Activated CD8-positive, alpha-beta T cell treated with anti-CD3 and anti-CD28 coated beads for 36 hours (primary cell): ENCODE measurements around the gene NEURL1. TPM values are rescaled to one million over a fixed set of nuclear protein-coding genes. Genes with fewer than 3 reads are reported as not detected.
A peak's percentile ranks its signal among the peaks of the same experiment; 100 is the strongest.

ENCODE experiments used
- ATAC-seq: fragments of 200-7000 bp; cut with Tn5 transposase; one replicate; pipeline ENCODE4 v1.10.0; 2021; ENCODE audit warnings: mild to moderate bottlenecking, moderate library complexity
- CTCF ChIA-PET: fragments of 350-600 bp; sonication (Branson Sonifier 250); formaldehyde crosslinking; loops from one replicate; lab custom pipeline; 2021; ENCODE audit warnings: antibody characterized with exemption; lab: Charles Lee
- POLR2A ChIA-PET: fragments of 350-600 bp; sonication (Branson Sonifier 250); formaldehyde crosslinking; loops from one replicate; lab custom pipeline; 2021; ENCODE audit warnings: antibody characterized with exemption; lab: Charles Lee
- DNase-seq: peaks from one replicate; pipeline ENCODE4 v3.0.0-alpha.2; 2020
- H3K27ac Mint-ChIP-seq: one replicate; pipeline ENCODE4 v1.8.0; 2021; ENCODE audit warnings: mild to moderate bottlenecking, mixed read lengths
- H3K27me3 Mint-ChIP-seq: one replicate; pipeline ENCODE4 v1.8.0; 2021; ENCODE audit warnings: mixed read lengths
- H3K36me3 Mint-ChIP-seq: one replicate; pipeline ENCODE4 v1.8.0; 2021; ENCODE audit warnings: low read depth, mixed read lengths
- H3K4me1 Mint-ChIP-seq: one replicate; pipeline ENCODE4 v1.8.0; 2021; ENCODE audit warnings: low read depth, mixed read lengths
- H3K4me3 Mint-ChIP-seq: one replicate; pipeline ENCODE4 v1.8.0; 2021; ENCODE audit warnings: mild to moderate bottlenecking, moderate library complexity, mixed read lengths
- H3K9me3 Mint-ChIP-seq: one replicate; pipeline ENCODE4 v1.8.0; 2021; ENCODE audit warnings: mixed read lengths
- intact Hi-C: fragments of 100-400 bp; cut with micrococcal nuclease; formaldehyde crosslinking; loops from one replicate; pipeline ENCODE4 v1.10.0; 2022
- total RNA-seq, 2 experiments: library from RNA; stranded (reverse); gene quantifications; one replicate each; pipeline ENCODE4 v1.2.3, GENCODE V29; 2021
- TF ChIP-seq, protein P1 (sequence below): fragments of 200-600 bp; IDR thresholded peaks from one replicate; pipeline ENCODE4 v1.8.0; 2022; ENCODE audit warnings: antibody characterized with exemption, mild to moderate bottlenecking

The NEURL1 gene
- total RNA-seq, 2 experiments from 2014 or later, result 1.7 to 1.9 TPM

DNA sequence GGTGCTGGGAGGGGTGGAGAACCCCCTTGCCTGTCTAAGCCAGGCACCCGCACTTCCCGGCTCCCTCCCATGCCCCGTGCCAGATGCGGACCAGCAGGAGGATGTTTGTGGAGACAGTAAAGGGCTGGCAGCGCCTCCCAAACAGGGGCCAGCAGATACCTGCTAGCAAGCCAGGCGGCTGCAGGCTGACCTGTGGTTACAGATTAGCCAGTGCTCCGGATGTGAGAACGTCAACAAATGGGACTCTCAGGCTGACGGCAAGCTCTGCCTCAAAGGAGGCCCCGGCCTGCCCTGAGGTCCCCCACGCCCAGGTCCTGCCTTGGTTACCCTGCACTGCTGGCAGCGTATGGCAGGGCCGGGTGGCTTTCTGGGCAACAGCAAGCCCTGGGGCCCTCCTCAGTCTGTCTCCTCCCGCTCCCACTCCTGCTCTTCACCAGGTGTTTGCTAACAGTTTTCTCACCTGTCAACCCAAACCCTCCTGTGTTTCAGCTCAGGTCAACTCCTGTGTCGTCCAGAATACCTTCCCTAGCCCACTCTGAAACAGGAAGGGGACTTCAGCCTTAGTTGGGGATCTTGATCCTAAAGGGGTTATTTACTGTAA lies 85.4 kb downstream of the NEURL1 start:
- H3K4me1 Mint-ChIP-seq, result peaks cover 2% of the 10 kb centered on the region
- H3K9me3 Mint-ChIP-seq, result no peaks in the 10 kb centered on the region
- peaks cover under 1% of the 10 kb centered on the region for H3K36me3 Mint-ChIP-seq
- ChIA-PET CTCF (interaction anchor here (0.9 to 4.0 kb wide), 2 partner anchors 14 kb away, joined by 3 to 32 read pairs; no protein-coding TSS in a partner anchor), POLR2A (no interaction called here)
- H3K27me3 Mint-ChIP-seq, result peaks cover under 1% of the 10 kb centered on the region
- ATAC-seq (no peak), DNase-seq (no peak)
- no peak overlapping the region for H3K27ac Mint-ChIP-seq
- intact Hi-C loops, result no loop called here
- TF ChIP-seq, protein P1, sequence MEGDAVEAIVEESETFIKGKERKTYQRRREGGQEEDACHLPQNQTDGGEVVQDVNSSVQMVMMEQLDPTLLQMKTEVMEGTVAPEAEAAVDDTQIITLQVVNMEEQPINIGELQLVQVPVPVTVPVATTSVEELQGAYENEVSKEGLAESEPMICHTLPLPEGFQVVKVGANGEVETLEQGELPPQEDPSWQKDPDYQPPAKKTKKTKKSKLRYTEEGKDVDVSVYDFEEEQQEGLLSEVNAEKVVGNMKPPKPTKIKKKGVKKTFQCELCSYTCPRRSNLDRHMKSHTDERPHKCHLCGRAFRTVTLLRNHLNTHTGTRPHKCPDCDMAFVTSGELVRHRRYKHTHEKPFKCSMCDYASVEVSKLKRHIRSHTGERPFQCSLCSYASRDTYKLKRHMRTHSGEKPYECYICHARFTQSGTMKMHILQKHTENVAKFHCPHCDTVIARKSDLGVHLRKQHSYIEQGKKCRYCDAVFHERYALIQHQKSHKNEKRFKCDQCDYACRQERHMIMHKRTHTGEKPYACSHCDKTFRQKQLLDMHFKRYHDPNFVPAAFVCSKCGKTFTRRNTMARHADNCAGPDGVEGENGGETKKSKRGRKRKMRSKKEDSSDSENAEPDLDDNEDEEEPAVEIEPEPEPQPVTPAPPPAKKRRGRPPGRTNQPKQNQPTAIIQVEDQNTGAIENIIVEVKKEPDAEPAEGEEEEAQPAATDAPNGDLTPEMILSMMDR, result no peak
- H3K4me3 Mint-ChIP-seq, result no peak overlapping the region

DNA sequence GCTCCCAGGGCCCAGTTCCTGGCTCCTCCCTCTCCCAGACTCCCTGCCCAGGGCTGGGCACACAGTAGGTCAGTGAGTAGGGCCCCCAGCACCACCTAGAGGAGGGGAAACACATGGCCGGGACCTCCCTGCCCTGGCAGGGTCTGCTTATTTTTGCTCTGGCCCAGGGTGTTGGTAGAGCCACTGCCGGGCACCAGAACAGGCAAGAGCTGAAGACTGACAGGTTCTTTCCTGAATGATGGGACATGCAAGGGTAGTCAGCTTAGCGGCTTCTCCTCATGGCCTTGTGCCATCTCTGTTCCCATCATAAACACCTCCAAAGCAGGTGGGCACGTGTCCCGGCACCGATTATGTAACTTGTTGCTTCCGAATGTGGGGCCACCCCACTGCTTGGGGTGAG lies 86.5 kb downstream of the NEURL1 start:
- Mint-ChIP-seq H3K27me3 (peaks cover 1% of the 10 kb centered on the region), H3K4me3 (no peak overlapping the region), H3K9me3 (no peaks in the 10 kb centered on the region), H3K36me3 (peaks cover 1% of the 10 kb centered on the region), H3K27ac (no peak overlapping the region), H3K4me1 (peaks cover 3% of the 10 kb centered on the region)
- DNase-seq, result no peak
- POLR2A ChIA-PET, result no interaction called here
- TF ChIP-seq, protein P1, result no peak
- CTCF ChIA-PET, result interaction anchor here (1.4 to 4.7 kb wide), 3 partner anchors 13 to 87 kb away, joined by 3 to 27 read pairs (median 10); partner anchors contain the start of gene NEURL1
- ATAC-seq, result no peak
- intact Hi-C loops, result no loop called here

DNA sequence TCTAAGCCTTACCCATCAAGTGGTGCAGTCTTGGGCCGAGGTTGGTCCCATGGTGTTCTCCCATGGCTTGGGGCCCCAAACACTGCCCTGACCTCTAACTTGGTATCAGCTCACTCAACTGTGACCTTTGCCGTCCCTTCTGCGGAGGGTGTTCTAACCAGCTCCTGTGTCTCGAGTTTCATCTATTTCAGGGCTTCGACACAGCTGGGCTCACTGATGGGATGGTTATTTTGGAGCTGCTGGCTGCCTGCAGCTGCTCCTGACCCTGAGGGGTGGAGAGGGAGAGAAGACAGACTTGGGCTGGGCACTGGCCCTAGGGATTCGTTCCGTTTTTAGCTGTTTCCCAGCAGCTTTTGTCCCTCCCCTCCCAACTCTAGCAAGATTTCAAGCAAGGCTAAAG lies 86.9 kb downstream of the NEURL1 start:
- no peak overlapping the region for H3K27ac Mint-ChIP-seq
- H3K27me3 Mint-ChIP-seq, result peaks cover 1% of the 10 kb centered on the region
- DNase-seq (no peak), ATAC-seq (no peak)
- no peak overlapping the region for H3K4me3 Mint-ChIP-seq
- H3K9me3 Mint-ChIP-seq, result no peaks in the 10 kb centered on the region
- TF ChIP-seq, protein P1, result no peak
- ChIA-PET CTCF (interaction anchor here (1.4 to 4.7 kb wide), 3 partner anchors 13 to 87 kb away, joined by 3 to 27 read pairs (median 10); partner anchors contain the start of gene NEURL1), POLR2A (interaction anchor here (0.6 kb wide), 1 partner anchor 14 kb away, joined by 3 read pairs; no protein-coding TSS in a partner anchor)
- H3K36me3 Mint-ChIP-seq, result peaks cover 1% of the 10 kb centered on the region
- intact Hi-C loops, result no loop called here
- H3K4me1 Mint-ChIP-seq, result peaks cover 3% of the 10 kb centered on the region

DNA sequence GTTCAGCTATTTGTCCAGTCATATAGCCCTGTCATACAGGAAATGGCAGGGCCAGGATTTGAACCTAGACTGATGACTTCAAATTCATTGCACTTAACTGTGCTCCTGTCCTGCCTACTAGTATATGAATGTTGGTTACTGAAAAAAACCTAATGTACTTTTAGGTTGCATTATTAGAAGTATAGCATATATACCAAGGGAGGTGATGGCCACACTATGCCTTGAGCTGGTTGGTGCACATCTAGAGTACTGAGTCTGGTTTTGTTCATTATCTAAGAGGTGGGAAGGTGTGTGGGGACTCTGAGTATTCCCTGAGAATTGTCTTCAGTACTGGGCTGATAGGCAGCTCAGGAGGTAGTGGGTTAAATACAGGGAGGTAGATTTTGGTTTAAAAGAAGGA lies 88.0 kb downstream of the NEURL1 start:
- H3K27ac Mint-ChIP-seq, result no peak overlapping the region
- TF ChIP-seq, protein P1, result no peak
- no peak overlapping the region for H3K4me3 Mint-ChIP-seq
- H3K36me3 Mint-ChIP-seq, result peaks cover 1% of the 10 kb centered on the region
- H3K4me1 Mint-ChIP-seq, result peaks cover 6% of the 10 kb centered on the region
- ChIA-PET POLR2A (interaction anchor here (0.6 kb wide), 1 partner anchor 388 kb away, joined by 3 read pairs; no protein-coding TSS in a partner anchor), CTCF (interaction anchor here (0.7 to 4.7 kb wide), 4 partner anchors 10 to 104 kb away, joined by 3 to 27 read pairs (median 6); no protein-coding TSS in a partner anchor)
- H3K9me3 Mint-ChIP-seq, result no peaks in the 10 kb centered on the region
- ATAC-seq (peak; percentile 19), DNase-seq (no peak)
- intact Hi-C loops, result no loop called here
- peaks cover 1% of the 10 kb centered on the region for H3K27me3 Mint-ChIP-seq
